ENCODE measurements around the gene SH3GL1.

DNA sequence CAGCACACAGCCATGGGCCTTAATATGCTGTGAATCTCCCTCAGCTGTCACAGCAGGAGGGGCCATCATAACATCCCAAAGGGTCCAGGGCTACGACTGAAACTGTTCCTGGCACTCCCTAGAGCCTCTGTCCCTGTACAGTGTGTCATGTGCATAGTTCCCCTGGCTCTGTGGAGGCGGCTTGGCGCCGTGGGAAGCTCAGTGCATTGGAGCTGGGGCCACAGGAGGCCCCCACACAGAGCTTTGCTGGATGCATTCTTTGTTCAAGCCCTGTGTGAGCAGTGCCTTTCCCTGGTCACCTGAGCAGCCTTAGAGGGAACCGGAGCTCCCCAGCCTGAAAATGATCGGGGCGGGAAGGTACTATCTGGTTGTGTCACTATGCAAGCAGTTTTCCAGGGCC is 35.9 kb upstream of the SH3GL1 start:
- no peak for TF ChIP-seq POLR2AphosphoS5 (IDR thresholded peaks at IDR 0.05; ENCODE audit: insufficient read depth in 1 of 2, low read depth in 1 of 2)
- TF ChIP-seq POLR2A (IDR thresholded peaks at IDR 0.05), result no peak
- TF ChIP-seq, protein P1, sequence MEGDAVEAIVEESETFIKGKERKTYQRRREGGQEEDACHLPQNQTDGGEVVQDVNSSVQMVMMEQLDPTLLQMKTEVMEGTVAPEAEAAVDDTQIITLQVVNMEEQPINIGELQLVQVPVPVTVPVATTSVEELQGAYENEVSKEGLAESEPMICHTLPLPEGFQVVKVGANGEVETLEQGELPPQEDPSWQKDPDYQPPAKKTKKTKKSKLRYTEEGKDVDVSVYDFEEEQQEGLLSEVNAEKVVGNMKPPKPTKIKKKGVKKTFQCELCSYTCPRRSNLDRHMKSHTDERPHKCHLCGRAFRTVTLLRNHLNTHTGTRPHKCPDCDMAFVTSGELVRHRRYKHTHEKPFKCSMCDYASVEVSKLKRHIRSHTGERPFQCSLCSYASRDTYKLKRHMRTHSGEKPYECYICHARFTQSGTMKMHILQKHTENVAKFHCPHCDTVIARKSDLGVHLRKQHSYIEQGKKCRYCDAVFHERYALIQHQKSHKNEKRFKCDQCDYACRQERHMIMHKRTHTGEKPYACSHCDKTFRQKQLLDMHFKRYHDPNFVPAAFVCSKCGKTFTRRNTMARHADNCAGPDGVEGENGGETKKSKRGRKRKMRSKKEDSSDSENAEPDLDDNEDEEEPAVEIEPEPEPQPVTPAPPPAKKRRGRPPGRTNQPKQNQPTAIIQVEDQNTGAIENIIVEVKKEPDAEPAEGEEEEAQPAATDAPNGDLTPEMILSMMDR (IDR thresholded peaks at IDR 0.05), result no peak
